GOT3 (cell line): Measurements from ENCODE around the gene TPD52L1.
"Not testable (repeated sequence)": the region's sequence is repeated elsewhere in the genome, so short reads cannot be mapped to it uniquely, and the experiment has no call there.

Source experiments
- DNase-seq: peaks from one replicate; lab custom pipeline; 2025; ENCODE audit warnings: mixed read lengths; lab: John Stamatoyannopoulos, UW

Gene TPD52L1

DNA sequence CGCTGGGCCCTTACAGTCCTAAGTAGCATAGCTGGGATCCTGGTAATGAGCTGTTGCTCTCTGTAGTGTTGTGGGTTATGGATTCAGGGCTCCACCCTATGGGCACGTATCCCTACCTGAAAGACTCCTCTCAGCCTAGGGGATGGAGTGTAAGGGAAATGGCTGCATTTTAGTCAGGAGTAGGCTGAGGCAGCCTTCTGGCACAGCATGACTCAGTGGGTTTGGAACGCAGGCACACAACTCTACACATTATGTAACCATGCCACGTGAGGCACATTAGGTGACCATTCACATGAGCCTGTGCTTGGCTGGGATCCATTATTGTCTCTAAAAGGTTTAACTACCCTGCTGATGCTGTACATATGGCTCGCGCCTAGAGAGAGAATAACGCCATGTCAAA is 120.4 kb downstream of the TPD52L1 start:
- DNase-seq = no peak

DNA sequence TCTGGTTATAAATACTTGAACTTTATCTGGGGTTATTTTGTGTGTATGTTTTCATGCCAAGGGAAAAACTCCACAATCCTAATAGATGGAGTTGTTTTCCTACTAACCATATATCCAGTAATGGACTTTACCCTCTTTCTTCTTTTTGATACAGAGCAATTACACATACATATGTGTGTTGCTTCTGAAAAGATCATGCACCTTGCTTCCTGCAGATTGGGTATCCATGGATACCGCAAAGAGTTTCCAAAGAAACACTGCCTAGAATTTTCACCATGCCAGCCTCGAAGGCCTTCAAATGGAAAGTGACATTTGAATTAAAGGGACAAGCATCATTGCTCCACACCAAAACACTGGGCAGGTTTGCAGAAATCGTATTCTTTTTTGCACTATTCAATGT is 121.4 kb downstream of the TPD52L1 start:
- no peak for DNase-seq

DNA sequence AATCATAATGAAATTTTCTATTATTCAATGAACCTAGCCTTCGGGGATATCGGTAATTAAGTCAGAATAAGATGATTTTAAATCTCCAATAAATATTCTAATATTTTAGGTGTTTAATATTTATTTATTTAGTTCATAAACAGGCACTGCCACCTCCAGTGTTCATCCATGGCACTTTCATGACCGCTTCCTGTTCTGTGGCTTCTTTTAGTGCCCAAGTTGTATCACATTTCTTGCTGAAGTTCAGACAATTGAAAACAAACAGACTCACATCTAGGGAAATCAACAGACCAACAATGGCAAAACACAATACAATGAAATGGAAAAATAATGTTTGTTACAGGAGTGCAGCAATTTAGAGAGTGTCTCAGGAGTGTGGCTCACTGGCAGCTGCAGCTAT is 122.2 kb downstream of the TPD52L1 start:
- no peak for DNase-seq

GRCh38 chr6:125277838-125278237 is 124.3 kb downstream of the TPD52L1 start:
- no peak for DNase-seq

- DNase-seq = no peak
Measured at GRCh38 chr6:125279961-125280360, 126.4 kb downstream of the TPD52L1 start.

DNA sequence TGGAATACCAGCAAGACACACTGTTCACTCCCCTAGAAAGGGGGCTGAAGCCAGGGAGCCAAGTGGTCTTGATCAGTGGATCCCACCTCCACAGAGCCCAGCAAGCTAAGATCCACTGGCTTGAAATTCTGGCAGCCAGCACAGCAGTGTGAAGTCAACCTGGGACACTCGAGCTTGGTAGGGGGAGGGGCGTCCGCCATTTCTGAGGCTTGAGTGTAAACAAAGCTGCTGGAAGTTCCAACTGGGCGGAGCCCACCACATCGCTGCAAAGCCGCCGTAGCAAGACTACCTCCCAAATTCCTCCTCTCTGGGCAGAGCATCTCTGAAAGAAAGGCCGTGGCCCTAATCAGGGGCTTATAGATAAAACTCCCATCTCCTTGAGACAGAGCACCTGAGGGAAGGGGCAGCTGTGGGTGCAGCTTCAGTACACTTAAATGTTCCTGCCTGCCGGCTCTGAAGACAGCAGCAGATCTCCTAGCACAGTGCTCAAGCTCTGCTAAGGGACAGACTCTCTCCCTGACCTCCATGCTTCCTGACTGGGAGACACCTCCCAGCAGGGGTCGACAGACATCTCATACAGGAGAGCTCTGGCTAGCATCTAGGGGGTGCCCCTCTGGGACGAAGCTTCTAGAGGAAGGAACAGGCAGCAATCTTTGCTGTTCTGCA is 126.9 kb downstream of the TPD52L1 start:
- DNase-seq = not testable (repeated sequence)

- DNase-seq = not testable (repeated sequence)
Measured at GRCh38 chr6:125282470-125282869, 128.9 kb downstream of the TPD52L1 start.

GRCh38 chr6:125285353-125285752 is 131.8 kb downstream of the TPD52L1 start:
- no peak for DNase-seq

DNA sequence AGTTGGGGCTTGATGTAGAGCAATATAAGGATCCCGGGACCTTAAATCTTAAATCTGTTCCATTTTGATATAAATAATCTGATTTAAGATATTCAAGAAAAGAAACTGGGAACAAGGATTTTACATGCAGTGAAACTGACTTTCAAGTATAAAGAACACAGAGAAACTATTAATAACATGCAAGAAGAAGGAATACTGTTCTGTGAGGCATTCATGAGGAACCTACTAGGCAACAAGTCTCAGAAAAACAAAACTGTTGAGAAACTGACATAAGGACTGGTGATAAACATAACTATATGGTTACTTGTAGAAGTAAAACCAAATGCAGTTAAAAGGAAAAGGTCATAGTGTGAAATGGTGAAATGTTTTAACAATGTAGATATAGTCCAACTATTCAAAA is 132.4 kb downstream of the TPD52L1 start:
- DNase-seq = no peak

- DNase-seq = no peak
Measured at GRCh38 chr6:125287718-125288117, 134.1 kb downstream of the TPD52L1 start.

GRCh38 chr6:125293587-125293986 is 140.0 kb downstream of the TPD52L1 start:
- DNase-seq = no peak

DNA sequence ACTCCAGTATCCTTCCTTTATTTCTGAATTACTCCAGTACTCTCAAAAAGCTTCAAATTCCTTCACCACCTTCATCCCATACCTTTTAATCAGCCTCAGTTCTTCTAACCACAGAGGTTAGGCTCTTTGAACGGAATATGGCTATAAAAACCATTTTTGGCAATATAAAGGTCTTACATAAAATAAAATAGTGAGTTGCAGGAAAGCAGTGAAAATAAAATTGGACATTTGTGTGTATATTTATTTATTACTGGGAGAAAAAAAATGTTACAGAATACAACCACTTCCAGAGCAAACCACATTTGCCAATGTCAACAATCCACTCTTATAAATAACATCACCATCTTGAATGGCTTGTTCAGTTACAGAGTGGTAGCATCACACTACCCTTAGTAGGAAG is 140.5 kb downstream of the TPD52L1 start:
- no peak for DNase-seq

- DNase-seq = no peak
Measured at GRCh38 chr6:125294925-125295324, 141.4 kb downstream of the TPD52L1 start.

DNA sequence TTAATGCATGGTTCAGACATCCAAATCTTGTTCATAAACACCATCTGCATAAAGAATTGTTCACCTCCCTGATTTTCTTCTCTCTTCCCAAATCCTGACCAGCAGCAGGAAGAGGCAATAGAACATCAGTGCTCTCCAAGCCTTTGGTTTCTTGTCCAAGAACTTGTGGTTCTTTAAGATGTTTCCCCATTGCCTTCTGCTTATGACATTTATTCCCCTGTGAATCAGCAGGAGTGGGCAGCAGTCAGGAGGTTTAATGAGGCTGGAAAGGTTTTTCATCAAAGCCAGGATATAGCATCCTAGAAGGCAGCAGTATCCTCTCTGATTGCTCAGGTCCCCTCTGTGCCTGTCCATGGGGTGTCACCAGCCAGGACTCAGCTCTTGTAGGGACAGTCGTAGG is 142.9 kb downstream of the TPD52L1 start:
- no peak for DNase-seq

- no peak for DNase-seq
Measured at GRCh38 chr6:125299257-125299656, 145.7 kb downstream of the TPD52L1 start.

- no peak for DNase-seq
Measured at GRCh38 chr6:125300992-125301434, 147.4 kb downstream of the TPD52L1 start.

GRCh38 chr6:125301435-125302391 is 148.1 kb downstream of the TPD52L1 start, which contains the start of gene HDDC2:
TSS of gene HDDC2 (minus strand) at chr6:125301967. CDS start at chr6:125301932, 35 bp downstream.
- DNase-seq = peak; percentile 19

- DNase-seq = no peak
Measured at GRCh38 chr6:125302840-125303511, 149.4 kb downstream of the TPD52L1 start.

- no peak for DNase-seq
Measured at GRCh38 chr6:125303512-125303854, 149.9 kb downstream of the TPD52L1 start.

GRCh38 chr6:125304970-125305660 is 151.5 kb downstream of the TPD52L1 start:
- DNase-seq = no peak

DNA sequence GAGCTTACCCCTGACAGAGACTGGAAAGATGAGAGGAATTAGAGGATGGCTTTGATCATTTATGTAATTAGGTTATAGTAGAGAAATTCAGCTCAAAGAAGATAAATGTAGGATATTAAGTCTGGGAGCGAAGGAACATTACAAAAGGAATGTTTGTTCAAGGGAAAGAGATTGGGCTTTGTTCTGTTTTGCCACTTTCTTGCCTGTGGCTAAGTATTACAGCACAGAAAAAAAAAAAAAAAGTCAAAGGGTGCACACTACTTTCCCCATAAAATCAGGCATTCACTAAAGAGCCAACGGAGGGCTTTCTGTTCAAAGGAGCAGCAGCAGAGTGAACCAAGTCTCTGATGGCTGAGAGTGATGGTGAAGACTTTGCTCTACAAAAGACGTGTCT is 153.2 kb downstream of the TPD52L1 start:
- no peak for DNase-seq
